GM19239 (cell line): ENCODE results near the gene ABCA2.

ENCODE experiments used
- DNase-seq: peaks from one replicate; pipeline ENCODE4 v3.0.0; 2011; ENCODE audit warnings: low spot score; ENCODE audit not compliant: insufficient read length
- FAIRE-seq: peaks from 2 replicates; lab custom pipeline; 2011; peaks lifted over from hg19 to GRCh38; lab: Jason Lieb, UNC

The ABCA2 gene

GRCh38 chr9:137019891-137020683, 8.0 kb downstream of the ABCA2 start:
- no peak for DNase-seq
- FAIRE-seq: no peak

GRCh38 chr9:137018761-137019559, 9.1 kb downstream of the ABCA2 start:
- DNase-seq (no peak), FAIRE-seq (no peak)

GRCh38 chr9:137017791-137018497, 10.1 kb downstream of the ABCA2 start:
- FAIRE-seq: no peak

GRCh38 chr9:137017071-137017470, 11.0 kb downstream of the ABCA2 start:
- DNase-seq (no peak), FAIRE-seq (no peak)

More at GRCh38 chr9:137017791-137018497, 10.1 kb downstream of the ABCA2 start:
- DNase-seq: no peak

GRCh38 chr9:137016436-137016835, 11.6 kb downstream of the ABCA2 start:
- FAIRE-seq (no peak), DNase-seq (no peak)

- no peak for FAIRE-seq
- DNase-seq: no peak
These were observed 12.1 kb downstream of the ABCA2 start for GRCh38 chr9:137015976-137016375.

- no peak for FAIRE-seq
- no peak for DNase-seq
These were observed 12.5 kb downstream of the ABCA2 start for GRCh38 chr9:137015540-137015930.

- FAIRE-seq (no peak), DNase-seq (no peak)
These were observed 13.1 kb downstream of the ABCA2 start for GRCh38 chr9:137014776-137015539.

- no peak for DNase-seq
- no peak for FAIRE-seq
These were observed 13.9 kb downstream of the ABCA2 start for GRCh38 chr9:137014166-137014565.

- FAIRE-seq (no peak), DNase-seq (no peak)
These were observed 14.5 kb downstream of the ABCA2 start for GRCh38 chr9:137013571-137013940.

GRCh38 chr9:137012694-137013570, 15.1 kb downstream of the ABCA2 start:
- FAIRE-seq: no peak
- DNase-seq: no peak

- FAIRE-seq (no peak), DNase-seq (no peak)
These were observed 15.9 kb downstream of the ABCA2 start for GRCh38 chr9:137011907-137012675.

GRCh38 chr9:137011156-137011555, 16.9 kb downstream of the ABCA2 start:
- no peak for FAIRE-seq
- DNase-seq: no peak

- no peak for FAIRE-seq
These were observed 17.9 kb downstream of the ABCA2 start for GRCh38 chr9:137009938-137010732.

GRCh38 chr9:137009217-137009616, 18.8 kb downstream of the ABCA2 start:
- DNase-seq (no peak), FAIRE-seq (no peak)

More at GRCh38 chr9:137009938-137010732, 17.9 kb downstream of the ABCA2 start:
- DNase-seq: no peak

GRCh38 chr9:137008312-137008711, 19.7 kb downstream of the ABCA2 start:
- no peak for DNase-seq
- FAIRE-seq: no peak

GRCh38 chr9:137007816-137008270, 20.2 kb downstream of the ABCA2 start:
- no peak for FAIRE-seq
- no peak for DNase-seq
